Measurements from ENCODE around the gene GJB2. TPM values are rescaled to one million over a fixed set of nuclear protein-coding genes. Genes with fewer than 3 reads are reported as not detected.

GJB2 gene
- total and polyA plus RNA-seq, 10 of the 15 experiments (the other 5 are each of a cell fraction or from before 2014, with no cell fraction given), result 0.07 to 0.59 (median 0.31) TPM; not detected in 1

DNA sequence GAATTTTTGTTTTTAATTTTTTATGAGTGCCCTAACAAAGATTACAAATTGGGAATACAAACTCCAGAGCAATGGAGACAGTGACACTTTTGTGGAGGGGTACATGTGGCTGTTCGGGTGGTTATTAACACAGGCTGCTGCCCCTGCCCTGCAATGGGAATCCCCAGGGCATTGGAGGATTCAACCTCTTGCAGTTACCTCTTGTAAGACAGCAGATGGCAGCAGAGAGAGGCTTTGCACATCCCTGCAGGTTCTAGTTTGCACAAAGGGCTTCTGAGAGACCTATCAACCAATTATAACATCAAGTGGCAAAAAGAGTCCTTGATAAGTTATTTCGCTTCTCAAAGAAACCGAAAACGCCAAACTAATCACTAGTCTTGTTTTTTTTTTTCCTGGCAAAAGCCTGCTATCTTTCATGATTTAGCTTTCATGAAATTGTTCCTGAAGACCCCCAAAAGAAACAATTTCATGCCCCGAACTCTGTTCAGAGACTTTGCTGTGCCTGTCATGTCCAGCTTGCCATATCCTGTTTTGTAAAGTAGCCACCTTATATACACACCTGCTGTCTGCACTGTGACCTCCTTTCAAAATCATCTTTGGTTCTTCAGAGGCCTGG is 10.4 kb downstream of the GJB2 start (continued):
- TF ChIP-seq USF1 (IDR thresholded peaks at IDR 0.05; ENCODE audit: borderline replicate concordance, extremely low read length, insufficient read depth, low read depth, low read length), result no peak
- peak; percentile 84 for TF ChIP-seq MEF2B (IDR thresholded peaks at IDR 0.05; ENCODE audit: partially characterized antibody, poor library complexity, severe bottlenecking)

DNA sequence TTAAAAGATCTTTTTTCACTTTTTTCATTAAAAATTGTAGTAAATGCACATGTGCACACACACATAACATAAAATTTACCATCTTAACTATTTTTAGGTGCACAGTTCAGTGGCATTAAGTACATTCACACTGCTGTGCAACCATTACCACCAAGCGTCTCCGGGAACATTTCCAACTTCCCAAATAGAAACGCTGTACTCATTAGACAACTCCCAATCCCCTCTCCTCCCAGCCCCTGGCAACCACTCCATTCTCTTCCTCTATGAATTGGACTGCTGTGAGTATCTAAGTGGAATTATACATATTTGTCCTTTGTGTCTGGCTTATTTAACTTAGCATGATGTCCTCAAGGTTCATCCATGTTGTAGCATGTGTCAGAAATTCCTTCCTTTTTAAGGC is 11.6 kb downstream of the GJB2 start:
- RAD21 ChIA-PET (ENCODE audit: unreplicated experiment), result no interaction called here
- H3K36me3 ChIP-seq (ENCODE audit: control insufficient read depth in 2 of 2, insufficient read depth in 2 of 2, low read length in 1 of 2), result no peaks in the 10 kb centered on the region
- in situ Hi-C loops (cut with MboI) (loop anchor here (5.0 to 25.0 kb wide), 2 partner anchors 656 to 741 kb away; no protein-coding TSS in a partner anchor), intact Hi-C loops (cut with micrococcal nuclease; ENCODE audit: unreplicated experiment) (no loop called here)
- no peak for FAIRE-seq
- no peaks in the 10 kb centered on the region for H3K79me2 ChIP-seq (ENCODE audit: control insufficient read depth, insufficient read depth, low read length)
- no peak overlapping the region for H3K27ac ChIP-seq (ENCODE audit: control insufficient read depth, insufficient read depth)
- ATAC-seq, result no peak
- no peak overlapping the region for H3K4me3 ChIP-seq
- no peaks in the 10 kb centered on the region for H3K4me1 ChIP-seq (ENCODE audit: control insufficient read depth, insufficient read depth, low read length)
- no peak overlapping the region for H3K9ac ChIP-seq (ENCODE audit: control insufficient read depth, insufficient read depth, low read length)
- WGBS (ENCODE audit: insufficient coverage, insufficient replicate concordance, low lambda C conversion rate, missing lambda C conversion rate), result 82% methylated on average over 3 of the region's 3 CpGs
- BruUV-seq (replicated peaks), result no TSS peak
- no peaks in the 10 kb centered on the region for H3K27me3 ChIP-seq (replicated peaks in 1 of 2; ENCODE audit: control insufficient read depth in 2 of 2, insufficient read depth in 2 of 2, low read length in 1 of 2)
- no peak overlapping the region for H2AFZ ChIP-seq (ENCODE audit: control insufficient read depth, low read depth, low read length)
- no peak for DNase-seq (ENCODE audit: low read depth, low spot score)
- no peaks in the 10 kb centered on the region for H3K9me3 ChIP-seq (replicated peaks; ENCODE audit: control insufficient read depth, insufficient read depth, low read length)
- CTCF ChIA-PET, result interaction anchor here (0.7 to 9.6 kb wide), 3 partner anchors 15 to 307 kb away, joined by 3 to 67 read pairs (median 13); no protein-coding TSS in a partner anchor
- SMC1A ChIA-PET (ENCODE audit: uncharacterized antibody, unreplicated experiment), result interaction anchor here (0.9 kb wide), 1 partner anchor 306 kb away, joined by 3 read pairs; no protein-coding TSS in a partner anchor
- no peak overlapping the region for H3K4me2 ChIP-seq (ENCODE audit: control insufficient read depth, insufficient read depth)
- POLR2A ChIA-PET, result interaction anchor here (0.6 kb wide), 1 partner anchor 320 kb away, joined by 3 read pairs; no protein-coding TSS in a partner anchor
- no peaks in the 10 kb centered on the region for H4K20me1 ChIP-seq (ENCODE audit: control insufficient read depth, insufficient read depth)
- TF ChIP-seq FOS (IDR thresholded peaks at IDR 0.05; ENCODE audit: borderline replicate concordance, extremely low read depth, insufficient read length) (no peak), HDGF (IDR thresholded peaks at IDR 0.05) (no peak), TCF3 (IDR thresholded peaks at IDR 0.05; ENCODE audit: borderline replicate concordance, insufficient read depth, low read depth, low read length) (no peak), RUNX3 (IDR thresholded peaks at IDR 0.05; ENCODE audit: low read length) (no peak), SIN3A (IDR thresholded peaks at IDR 0.05; ENCODE audit: low read depth, low read length) (no peak), EED (IDR thresholded peaks at IDR 0.05; ENCODE audit: low read depth) (no peak), IKZF2 (IDR thresholded peaks at IDR 0.05) (no peak), CHD4 (IDR thresholded peaks at IDR 0.05) (no peak), STAT1 (conservative IDR thresholded peaks at IDR 0.05) (no peak), WRNIP1 (IDR thresholded peaks at IDR 0.05; ENCODE audit: borderline replicate concordance, low read depth, low read length) (no peak)
- TF ChIP-seq, protein P1, sequence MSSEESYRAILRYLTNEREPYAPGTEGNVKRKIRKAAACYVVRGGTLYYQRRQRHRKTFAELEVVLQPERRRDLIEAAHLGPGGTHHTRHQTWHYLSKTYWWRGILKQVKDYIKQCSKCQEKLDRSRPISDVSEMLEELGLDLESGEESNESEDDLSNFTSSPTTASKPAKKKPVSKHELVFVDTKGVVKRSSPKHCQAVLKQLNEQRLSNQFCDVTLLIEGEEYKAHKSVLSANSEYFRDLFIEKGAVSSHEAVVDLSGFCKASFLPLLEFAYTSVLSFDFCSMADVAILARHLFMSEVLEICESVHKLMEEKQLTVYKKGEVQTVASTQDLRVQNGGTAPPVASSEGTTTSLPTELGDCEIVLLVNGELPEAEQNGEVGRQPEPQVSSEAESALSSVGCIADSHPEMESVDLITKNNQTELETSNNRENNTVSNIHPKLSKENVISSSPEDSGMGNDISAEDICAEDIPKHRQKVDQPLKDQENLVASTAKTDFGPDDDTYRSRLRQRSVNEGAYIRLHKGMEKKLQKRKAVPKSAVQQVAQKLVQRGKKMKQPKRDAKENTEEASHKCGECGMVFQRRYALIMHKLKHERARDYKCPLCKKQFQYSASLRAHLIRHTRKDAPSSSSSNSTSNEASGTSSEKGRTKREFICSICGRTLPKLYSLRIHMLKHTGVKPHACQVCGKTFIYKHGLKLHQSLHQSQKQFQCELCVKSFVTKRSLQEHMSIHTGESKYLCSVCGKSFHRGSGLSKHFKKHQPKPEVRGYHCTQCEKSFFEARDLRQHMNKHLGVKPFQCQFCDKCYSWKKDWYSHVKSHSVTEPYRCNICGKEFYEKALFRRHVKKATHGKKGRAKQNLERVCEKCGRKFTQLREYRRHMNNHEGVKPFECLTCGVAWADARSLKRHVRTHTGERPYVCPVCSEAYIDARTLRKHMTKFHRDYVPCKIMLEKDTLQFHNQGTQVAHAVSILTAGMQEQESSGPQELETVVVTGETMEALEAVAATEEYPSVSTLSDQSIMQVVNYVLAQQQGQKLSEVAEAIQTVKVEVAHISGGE (CRISPR knock-in tag; IDR thresholded peaks at IDR 0.05), result no peak
- TF ChIP-seq, protein P2, sequence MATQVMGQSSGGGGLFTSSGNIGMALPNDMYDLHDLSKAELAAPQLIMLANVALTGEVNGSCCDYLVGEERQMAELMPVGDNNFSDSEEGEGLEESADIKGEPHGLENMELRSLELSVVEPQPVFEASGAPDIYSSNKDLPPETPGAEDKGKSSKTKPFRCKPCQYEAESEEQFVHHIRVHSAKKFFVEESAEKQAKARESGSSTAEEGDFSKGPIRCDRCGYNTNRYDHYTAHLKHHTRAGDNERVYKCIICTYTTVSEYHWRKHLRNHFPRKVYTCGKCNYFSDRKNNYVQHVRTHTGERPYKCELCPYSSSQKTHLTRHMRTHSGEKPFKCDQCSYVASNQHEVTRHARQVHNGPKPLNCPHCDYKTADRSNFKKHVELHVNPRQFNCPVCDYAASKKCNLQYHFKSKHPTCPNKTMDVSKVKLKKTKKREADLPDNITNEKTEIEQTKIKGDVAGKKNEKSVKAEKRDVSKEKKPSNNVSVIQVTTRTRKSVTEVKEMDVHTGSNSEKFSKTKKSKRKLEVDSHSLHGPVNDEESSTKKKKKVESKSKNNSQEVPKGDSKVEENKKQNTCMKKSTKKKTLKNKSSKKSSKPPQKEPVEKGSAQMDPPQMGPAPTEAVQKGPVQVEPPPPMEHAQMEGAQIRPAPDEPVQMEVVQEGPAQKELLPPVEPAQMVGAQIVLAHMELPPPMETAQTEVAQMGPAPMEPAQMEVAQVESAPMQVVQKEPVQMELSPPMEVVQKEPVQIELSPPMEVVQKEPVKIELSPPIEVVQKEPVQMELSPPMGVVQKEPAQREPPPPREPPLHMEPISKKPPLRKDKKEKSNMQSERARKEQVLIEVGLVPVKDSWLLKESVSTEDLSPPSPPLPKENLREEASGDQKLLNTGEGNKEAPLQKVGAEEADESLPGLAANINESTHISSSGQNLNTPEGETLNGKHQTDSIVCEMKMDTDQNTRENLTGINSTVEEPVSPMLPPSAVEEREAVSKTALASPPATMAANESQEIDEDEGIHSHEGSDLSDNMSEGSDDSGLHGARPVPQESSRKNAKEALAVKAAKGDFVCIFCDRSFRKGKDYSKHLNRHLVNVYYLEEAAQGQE (IDR thresholded peaks at IDR 0.05; ENCODE audit: low read depth, low read length), result no peak

Measured in GM12878 (cell line).